ENCODE results near the gene FASN.

DNA sequence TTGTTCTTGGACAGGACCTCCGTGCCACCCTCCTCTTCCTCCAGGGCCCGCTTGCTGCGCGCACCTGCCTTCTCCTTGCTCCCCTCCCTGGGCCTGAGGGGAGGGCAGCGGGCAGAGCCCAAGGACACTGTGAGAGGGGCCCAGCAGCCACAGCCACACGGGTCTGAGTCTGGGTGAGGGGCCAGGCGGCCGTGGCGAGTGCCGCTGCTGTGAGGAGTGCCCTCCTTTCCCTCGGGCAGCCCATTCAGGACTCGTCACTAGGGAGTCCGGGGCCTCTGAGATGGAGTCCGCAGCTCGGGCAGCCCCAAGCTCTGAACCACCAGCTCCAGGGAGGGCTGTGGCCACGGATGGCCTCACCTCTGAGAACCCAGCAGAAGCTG lies 38.0 kb downstream of the FASN start:
- TF ChIP-seq, protein P1, sequence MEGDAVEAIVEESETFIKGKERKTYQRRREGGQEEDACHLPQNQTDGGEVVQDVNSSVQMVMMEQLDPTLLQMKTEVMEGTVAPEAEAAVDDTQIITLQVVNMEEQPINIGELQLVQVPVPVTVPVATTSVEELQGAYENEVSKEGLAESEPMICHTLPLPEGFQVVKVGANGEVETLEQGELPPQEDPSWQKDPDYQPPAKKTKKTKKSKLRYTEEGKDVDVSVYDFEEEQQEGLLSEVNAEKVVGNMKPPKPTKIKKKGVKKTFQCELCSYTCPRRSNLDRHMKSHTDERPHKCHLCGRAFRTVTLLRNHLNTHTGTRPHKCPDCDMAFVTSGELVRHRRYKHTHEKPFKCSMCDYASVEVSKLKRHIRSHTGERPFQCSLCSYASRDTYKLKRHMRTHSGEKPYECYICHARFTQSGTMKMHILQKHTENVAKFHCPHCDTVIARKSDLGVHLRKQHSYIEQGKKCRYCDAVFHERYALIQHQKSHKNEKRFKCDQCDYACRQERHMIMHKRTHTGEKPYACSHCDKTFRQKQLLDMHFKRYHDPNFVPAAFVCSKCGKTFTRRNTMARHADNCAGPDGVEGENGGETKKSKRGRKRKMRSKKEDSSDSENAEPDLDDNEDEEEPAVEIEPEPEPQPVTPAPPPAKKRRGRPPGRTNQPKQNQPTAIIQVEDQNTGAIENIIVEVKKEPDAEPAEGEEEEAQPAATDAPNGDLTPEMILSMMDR (IDR thresholded peaks at IDR 0.05): no peak
- no peak for TF ChIP-seq POLR2A (IDR thresholded peaks at IDR 0.05)
